Measurements from ENCODE around the gene SLC9A3.
A peak's percentile ranks its signal among the peaks of the same experiment; 100 is the strongest.

DNA sequence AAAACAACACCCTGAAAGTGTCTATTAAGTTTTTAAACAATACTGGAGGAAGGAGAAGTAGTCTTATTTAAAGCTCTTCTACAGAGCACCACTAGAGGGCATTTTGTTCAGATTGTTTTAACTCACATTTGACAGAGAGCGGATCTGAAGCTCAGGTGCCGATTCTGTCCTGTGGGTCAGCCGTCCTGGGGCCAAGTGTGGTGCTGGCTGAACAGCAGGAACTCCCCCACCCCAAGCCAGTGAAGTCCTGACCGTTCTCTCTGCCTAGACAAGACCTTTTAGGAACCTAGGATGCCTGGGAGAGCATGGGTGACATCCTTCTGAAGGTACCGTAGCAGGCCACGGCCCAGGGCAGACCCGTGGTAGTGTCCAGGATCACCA, 77.4 kb downstream of the SLC9A3 start:
- TF ChIP-seq EZH2 (IDR thresholded peaks at IDR 0.05), result no peak
- TF ChIP-seq EZH2phosphoT487 (IDR thresholded peaks at IDR 0.05; ENCODE audit: borderline replicate concordance), result no peak
- TF ChIP-seq ELF1 (IDR thresholded peaks at IDR 0.05; ENCODE audit: borderline replicate concordance, low read depth), result no peak
- peak; percentile 47 to 65 (median 51); a peak in 5 of 6 replicates for TF ChIP-seq CTCF (IDR thresholded peaks at IDR 0.05 in 2 of 3, conservative IDR thresholded peaks at IDR 0.05 in 1 of 3; ENCODE audit: borderline replicate concordance in 1 of 3, insufficient read depth in 1 of 3, low read depth in 2 of 3, low read length in 2 of 3)
- no peak for TF ChIP-seq JUND (IDR thresholded peaks at IDR 0.05)
- TF ChIP-seq SIN3A (IDR thresholded peaks at IDR 0.05; ENCODE audit: low read depth), result no peak
- no peak for TF ChIP-seq POLR2A (IDR thresholded peaks at IDR 0.05; ENCODE audit: borderline replicate concordance, extremely low read depth, insufficient read depth, insufficient read length)
- no peak for TF ChIP-seq CBX3 (IDR thresholded peaks at IDR 0.05; ENCODE audit: low read depth)
- TF ChIP-seq POLR2AphosphoS5 (IDR thresholded peaks at IDR 0.05; ENCODE audit: low read depth, low read length), result no peak
- TF ChIP-seq SP1 (IDR thresholded peaks at IDR 0.05; ENCODE audit: low read depth), result no peak
- TF ChIP-seq ZNF274 (IDR thresholded peaks at IDR 0.05; ENCODE audit: low read depth, low read length), result no peak
- no peak for TF ChIP-seq MAX (IDR thresholded peaks at IDR 0.05)
- no peak for TF ChIP-seq YY1 (IDR thresholded peaks at IDR 0.05; ENCODE audit: extremely low read depth, insufficient replicate concordance, low read depth, low read length)
